C4-2B (cell line): ENCODE data around the gene TRAFD1.

Experiments
- H3K27ac ChIP-seq: fragments of 450-650 bp; 2 replicates; pipeline ENCODE4 v1.5.1; 2017
- ZFX ChIP-seq: fragments of 450-650 bp; IDR thresholded peaks from 2 replicates; pipeline ENCODE4 v1.6.1; 2017
- TF ChIP-seq, protein P1 (sequence below): fragments of 450-650 bp; conservative IDR thresholded peaks from 2 replicates; pipeline ENCODE4 v1.5.1; 2017; ENCODE audit warnings: mild to moderate bottlenecking

Gene TRAFD1

DNA sequence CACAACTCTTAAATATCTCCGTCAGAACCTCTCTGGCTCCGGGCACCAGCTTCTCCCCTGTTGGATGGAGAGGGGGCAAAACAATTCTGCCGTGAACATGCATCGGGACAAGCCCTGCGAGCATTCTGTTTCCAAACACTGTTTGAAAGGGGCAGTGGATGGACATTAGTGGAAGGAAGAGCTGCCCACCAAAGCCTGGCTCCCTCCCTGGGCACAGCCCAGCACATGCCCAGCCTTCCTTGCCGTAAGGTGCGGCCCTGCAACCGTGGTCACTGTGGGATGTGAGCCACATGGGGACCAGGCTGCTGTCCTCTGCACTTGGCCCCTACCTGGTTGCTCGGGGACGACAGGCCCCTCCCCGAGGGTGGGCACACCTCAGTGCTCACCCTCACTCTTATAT lies 54.0 kb downstream of the TRAFD1 start:
- no peak overlapping the region for H3K27ac ChIP-seq
- TF ChIP-seq, protein P1, sequence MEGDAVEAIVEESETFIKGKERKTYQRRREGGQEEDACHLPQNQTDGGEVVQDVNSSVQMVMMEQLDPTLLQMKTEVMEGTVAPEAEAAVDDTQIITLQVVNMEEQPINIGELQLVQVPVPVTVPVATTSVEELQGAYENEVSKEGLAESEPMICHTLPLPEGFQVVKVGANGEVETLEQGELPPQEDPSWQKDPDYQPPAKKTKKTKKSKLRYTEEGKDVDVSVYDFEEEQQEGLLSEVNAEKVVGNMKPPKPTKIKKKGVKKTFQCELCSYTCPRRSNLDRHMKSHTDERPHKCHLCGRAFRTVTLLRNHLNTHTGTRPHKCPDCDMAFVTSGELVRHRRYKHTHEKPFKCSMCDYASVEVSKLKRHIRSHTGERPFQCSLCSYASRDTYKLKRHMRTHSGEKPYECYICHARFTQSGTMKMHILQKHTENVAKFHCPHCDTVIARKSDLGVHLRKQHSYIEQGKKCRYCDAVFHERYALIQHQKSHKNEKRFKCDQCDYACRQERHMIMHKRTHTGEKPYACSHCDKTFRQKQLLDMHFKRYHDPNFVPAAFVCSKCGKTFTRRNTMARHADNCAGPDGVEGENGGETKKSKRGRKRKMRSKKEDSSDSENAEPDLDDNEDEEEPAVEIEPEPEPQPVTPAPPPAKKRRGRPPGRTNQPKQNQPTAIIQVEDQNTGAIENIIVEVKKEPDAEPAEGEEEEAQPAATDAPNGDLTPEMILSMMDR, result no peak
- no peak for TF ChIP-seq ZFX

- H3K27ac ChIP-seq, result no peak overlapping the region
- TF ChIP-seq ZFX, result no peak
- TF ChIP-seq, protein P1, result no peak
Observed at GRCh38 chr12:112179916-112180315, 54.6 kb downstream of the TRAFD1 start.

GRCh38 chr12:112180422-112180821 lies 55.1 kb downstream of the TRAFD1 start:
- H3K27ac ChIP-seq, result no peak overlapping the region
- TF ChIP-seq, protein P1, result no peak
- no peak for TF ChIP-seq ZFX

DNA sequence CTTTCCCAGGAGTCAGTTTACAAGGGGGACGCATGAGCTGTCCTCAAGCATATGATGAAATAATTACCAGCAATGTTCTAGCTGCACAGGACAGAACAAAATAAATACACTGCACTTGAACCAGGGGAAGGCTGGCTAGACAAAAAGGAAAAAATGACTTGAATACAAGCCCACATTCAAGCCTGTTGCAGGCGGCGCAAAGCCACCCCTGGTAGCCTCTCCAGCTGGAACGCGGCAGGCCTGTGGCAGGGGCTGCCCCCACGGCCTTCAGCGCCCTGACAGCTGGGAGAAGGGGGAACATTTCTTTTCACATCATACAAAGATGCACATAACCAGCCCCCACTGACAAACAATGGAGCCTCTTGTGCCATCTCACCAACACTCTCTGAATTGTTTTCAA lies 57.1 kb downstream of the TRAFD1 start:
- no peak overlapping the region for H3K27ac ChIP-seq
- TF ChIP-seq ZFX, result no peak
- TF ChIP-seq, protein P1, result no peak

GRCh38 chr12:112183141-112184021 lies 58.0 kb downstream of the TRAFD1 start:
- no peak overlapping the region for H3K27ac ChIP-seq

DNA sequence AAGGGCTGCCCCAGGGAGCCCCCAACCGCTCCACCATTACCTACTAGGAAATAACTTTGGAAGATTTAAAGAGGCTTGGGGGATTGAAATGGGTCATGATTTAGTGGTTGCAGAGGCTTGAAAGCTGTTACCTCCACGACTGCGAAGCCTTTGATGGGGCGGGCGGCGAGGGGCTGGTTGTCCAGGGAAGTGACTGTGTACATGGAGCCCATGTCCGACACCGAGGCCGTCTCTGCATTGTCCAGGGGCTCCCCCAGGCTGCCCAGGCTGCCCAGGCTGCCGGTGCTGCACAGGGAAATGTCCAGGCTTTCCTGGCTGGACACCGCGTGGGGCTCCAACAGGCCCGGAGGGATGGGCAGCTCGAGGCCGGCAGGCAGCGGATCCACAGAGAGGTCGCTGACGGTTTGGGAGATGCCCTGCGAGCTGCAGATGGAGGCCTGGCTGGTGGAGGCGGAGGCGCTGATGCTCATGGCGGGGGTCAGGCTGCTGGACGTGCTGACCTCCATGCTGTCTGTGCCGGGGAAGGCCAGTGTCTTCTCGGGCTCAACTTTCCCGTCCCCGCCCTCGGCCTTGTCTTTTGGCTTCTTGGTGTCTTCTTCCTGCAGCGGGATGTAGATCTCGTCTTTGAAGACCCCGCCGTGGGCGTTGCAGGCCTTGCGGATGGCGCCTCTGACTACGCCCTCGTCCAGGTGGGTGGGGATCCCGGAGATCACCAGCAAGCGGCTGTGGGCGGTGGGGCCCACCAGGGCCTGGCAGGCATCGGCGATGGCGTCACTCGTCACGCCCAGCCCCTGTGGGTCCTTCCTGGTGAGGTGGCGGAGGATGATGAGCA lies 58.9 kb downstream of the TRAFD1 start:
- no peak for TF ChIP-seq ZFX
- TF ChIP-seq, protein P1, result no peak
- H3K27ac ChIP-seq, result no peak overlapping the region

More at GRCh38 chr12:112183141-112184021, 58.0 kb downstream of the TRAFD1 start:
- TF ChIP-seq ZFX, result no peak
- TF ChIP-seq, protein P1, result no peak
